ENCODE data around the gene CELF4. TPM values are rescaled to one million over a fixed set of nuclear protein-coding genes. Genes with fewer than 3 reads are reported as not detected.

The CELF4 gene
- total RNA-seq, 2 donors from 2014 or later: 0.32 to 0.79 TPM

GRCh38 chr18:37577051-37577611 is 11.5 kb upstream of the CELF4 start:
- ATAC-seq (peak; percentile 87 to 89), DNase-seq (peak; percentile 74)
- intact Hi-C loops (cut with DNase I): no loop called here

- intact Hi-C loops (cut with DNase I): no loop called here
- DNase-seq: no peak
- ATAC-seq: no peak
Observed at GRCh38 chr18:37575646-37576045, 10.0 kb upstream of the CELF4 start.

DNA sequence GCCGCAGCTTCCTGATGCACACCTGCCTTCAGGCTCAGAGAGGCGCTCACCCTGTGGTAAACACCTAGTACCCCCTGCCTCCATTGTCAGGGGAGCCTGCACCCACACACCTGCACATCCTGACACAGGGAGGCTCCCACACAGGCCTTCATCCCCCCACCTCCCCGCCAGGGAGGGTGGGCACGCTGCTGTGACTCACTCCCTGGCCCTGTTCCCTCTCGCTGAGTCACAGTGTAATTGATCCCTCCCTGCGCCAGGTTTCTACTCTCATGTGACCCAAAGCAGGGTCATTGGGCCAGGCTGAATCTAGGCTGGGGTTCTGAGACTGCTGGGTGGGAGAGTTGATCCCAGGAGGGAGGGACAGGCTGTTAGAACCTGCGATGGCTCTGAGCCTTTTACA is 8.5 kb upstream of the CELF4 start:
- intact Hi-C loops (cut with DNase I): no loop called here

DNA sequence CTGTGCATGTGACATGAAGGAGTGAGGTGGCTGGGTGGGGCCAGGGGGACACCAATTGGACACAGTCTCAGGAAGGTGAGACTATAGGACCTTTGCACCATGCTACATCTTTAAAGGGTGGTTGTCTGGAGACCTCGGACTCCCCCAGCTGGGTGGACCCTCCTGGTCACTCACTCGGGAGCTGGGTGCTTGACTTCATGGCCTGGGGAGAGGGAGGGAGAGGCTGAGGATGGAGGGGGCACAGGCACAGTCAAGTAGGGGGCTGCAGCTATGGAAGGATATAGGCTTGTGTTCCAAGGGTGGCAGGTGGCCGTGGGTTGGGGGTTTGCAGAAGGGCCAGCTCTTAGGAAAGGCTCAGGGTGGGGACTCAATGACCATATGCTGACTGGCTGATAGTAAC is 7.1 kb upstream of the CELF4 start:
- ATAC-seq (no peak), DNase-seq (no peak)
- intact Hi-C loops (cut with DNase I): no loop called here

More for the DNA sequence above, 8.5 kb upstream of the CELF4 start:
- ATAC-seq (no peak), DNase-seq (no peak)

DNA sequence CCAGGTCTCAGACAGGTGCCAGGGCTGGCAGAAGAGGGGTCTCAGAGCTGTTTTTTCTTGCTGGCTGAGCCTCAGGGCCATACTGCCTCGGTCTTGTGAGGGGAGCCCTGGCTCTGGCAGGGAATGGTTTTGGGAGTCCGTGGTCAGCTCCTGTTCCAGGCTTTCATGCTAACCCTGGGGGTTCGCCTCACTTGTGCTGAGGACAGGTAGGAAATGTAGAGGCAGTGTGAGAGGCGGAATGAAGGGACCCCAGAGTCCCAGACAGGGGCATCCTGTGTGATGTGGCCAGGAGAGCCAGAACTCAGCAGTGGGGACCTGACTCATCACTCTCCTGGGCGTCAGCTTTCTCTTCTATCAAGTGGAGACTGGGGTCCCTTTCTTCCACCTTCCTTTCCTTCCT is 5.7 kb upstream of the CELF4 start:
- intact Hi-C loops (cut with DNase I): no loop called here
- ATAC-seq: no peak
- no peak for DNase-seq

- DNase-seq: no peak
- no peak for ATAC-seq
- intact Hi-C loops (cut with DNase I): no loop called here
Observed at GRCh38 chr18:37570336-37570930, 4.8 kb upstream of the CELF4 start.

DNA sequence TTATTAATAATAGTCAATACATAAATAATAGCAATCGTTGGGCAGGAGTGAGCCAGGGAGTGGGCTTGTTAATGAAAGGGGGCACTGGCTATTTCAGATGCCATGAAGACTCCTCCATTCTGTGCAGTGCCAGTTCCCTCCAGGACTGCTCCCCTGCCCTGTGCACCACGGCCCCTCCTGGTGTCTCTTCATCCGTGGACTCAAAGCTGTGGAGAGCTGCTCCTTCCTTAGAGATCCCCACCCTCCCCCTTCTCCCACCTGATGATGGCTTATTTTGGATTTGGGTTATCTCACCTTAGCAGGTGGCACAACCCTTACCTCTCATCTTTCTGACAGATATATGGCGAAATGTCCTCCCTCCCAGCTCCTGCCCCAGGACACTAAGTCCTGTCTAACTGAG is 3.1 kb upstream of the CELF4 start:
- no peak for ATAC-seq
- no peak for DNase-seq
- intact Hi-C loops (cut with DNase I): no loop called here

GRCh38 chr18:37567994-37568359 is 2.4 kb upstream of the CELF4 start:
- ATAC-seq (no peak), DNase-seq (no peak)
- intact Hi-C loops (cut with DNase I): no loop called here

- DNase-seq (no peak), ATAC-seq (no peak)
- intact Hi-C loops (cut with DNase I): no loop called here
Observed at GRCh38 chr18:37567061-37567993, 1.7 kb upstream of the CELF4 start.

GRCh38 chr18:37566479-37567060 is 972 bp upstream of the CELF4 start:
- peak; percentile 21 for DNase-seq

GRCh38 chr18:37565977-37566478 is 430 bp upstream of the CELF4 start:
- DNase-seq: peak; percentile 68
- intact Hi-C loops (cut with DNase I): no loop called here
- ATAC-seq: peak; percentile 79 to 85

More at GRCh38 chr18:37566479-37567060, 972 bp upstream of the CELF4 start:
- intact Hi-C loops (cut with DNase I): no loop called here
- ATAC-seq: peak; percentile 7

DNA sequence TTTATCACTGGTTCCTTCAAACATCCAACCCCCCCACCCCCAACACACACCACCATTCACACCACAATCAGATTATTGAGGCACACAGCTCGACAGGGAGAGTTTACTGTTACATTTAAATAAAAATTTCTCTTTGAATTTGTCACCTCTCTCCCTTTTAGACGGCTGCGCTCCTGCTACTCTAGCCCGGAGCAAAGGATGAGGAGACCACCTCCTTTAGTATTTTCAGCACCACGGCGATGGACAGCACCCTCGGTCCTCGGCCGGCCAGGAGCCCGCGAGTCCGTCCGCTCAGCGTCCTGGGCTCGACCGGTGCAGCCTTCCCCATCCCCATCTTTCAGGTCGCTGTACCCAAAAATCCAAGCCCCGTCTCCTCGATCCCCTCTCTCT is 892 bp downstream of the CELF4 start:
- peak; percentile 75 for DNase-seq
- intact Hi-C loops (cut with DNase I): no loop called here
- peak; percentile 77 to 87 for ATAC-seq

GRCh38 chr18:37563931-37564392 is 1.6 kb downstream of the CELF4 start:
- ATAC-seq (no peak), DNase-seq (no peak)
- intact Hi-C loops (cut with DNase I): no loop called here

DNA sequence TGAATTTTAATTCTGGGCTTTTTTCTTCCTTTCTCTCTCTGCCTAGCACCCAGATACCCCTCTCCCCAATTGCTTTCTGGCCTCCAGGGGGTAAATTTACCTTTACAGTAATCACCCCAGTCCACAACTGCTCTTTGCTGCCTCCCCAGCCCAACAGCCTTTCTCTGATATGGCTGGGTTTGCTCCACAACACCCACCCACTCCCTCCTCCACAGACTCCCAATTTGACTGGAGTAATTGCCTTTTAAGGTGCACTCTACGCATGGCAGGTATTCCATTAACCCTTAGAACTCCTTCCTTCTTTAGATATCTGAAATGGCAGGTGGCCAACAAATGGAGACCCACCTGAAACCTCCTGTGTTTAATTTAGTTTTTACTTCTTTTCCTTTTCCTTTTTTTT is 3.6 kb downstream of the CELF4 start:
- ATAC-seq (no peak), DNase-seq (no peak)
- intact Hi-C loops (cut with DNase I): no loop called here

DNA sequence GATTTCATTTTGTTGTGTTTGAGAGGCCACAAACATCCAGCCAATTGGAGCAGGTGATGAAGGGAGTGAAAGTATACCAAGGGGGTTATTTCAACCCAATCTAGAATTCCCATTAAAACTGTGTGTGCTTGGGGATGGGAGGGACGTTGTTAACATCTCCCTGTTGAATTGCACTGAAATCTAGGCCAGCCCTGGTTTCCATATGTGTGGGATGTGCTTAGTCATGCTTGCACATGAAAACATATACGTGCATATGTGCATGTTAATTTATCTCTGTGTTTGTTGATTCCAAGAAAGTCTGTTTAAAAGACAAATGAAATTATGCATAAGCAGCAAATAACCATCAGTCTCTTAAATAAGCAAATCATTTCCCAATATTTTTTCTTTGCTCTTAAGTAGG is 5.6 kb downstream of the CELF4 start:
- ATAC-seq (no peak), DNase-seq (no peak)
- intact Hi-C loops (cut with DNase I): no loop called here

GRCh38 chr18:37559194-37559593 is 6.4 kb downstream of the CELF4 start:
- intact Hi-C loops (cut with DNase I): no loop called here
- no peak for ATAC-seq
- no peak for DNase-seq

GRCh38 chr18:37554399-37554787 is 11.2 kb downstream of the CELF4 start:
- DNase-seq (no peak), ATAC-seq (no peak)
- intact Hi-C loops (cut with DNase I): no loop called here

- ATAC-seq (peak in 1 of 2 donors; percentile 18), DNase-seq (no peak)
- intact Hi-C loops (cut with DNase I): no loop called here
Observed at GRCh38 chr18:37553633-37554398, 11.8 kb downstream of the CELF4 start.

GRCh38 chr18:37552286-37552685 is 13.3 kb downstream of the CELF4 start:
- DNase-seq (no peak), ATAC-seq (no peak)
- intact Hi-C loops (cut with DNase I): no loop called here

Measured in left cardiac atrium (tissue), 4 donors.